Measurements from ENCODE around the gene TIAM2.

The TIAM2 gene

GRCh38 chr6:155235087-155235486 is 240.0 kb downstream of the TIAM2 start:
- DNase-seq (ENCODE audit: low read depth), result no peak

DNA sequence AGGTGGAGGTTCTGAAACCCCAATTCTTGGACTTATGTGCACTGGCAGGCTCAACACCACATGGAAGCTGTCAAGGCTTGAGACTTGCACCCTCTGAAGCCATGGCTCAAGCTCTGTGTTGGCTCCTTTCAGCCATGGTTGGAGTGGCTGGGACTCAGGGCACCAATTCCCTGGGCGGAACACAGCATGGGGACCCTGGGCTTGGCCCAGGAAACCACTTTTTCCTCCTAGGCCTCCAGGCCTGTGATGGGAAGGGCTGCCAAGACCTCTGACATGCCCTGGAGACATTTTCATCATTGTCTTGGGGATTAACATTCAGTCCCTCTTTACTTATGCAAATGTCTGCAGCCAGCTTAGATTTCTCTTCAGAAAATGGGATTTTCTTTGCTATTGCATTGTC is 242.5 kb downstream of the TIAM2 start:
- no peak for DNase-seq (ENCODE audit: low read depth)

- DNase-seq (ENCODE audit: low read depth), result no peak
Measured at GRCh38 chr6:155240905-155241600, 245.9 kb downstream of the TIAM2 start.

GRCh38 chr6:155241966-155242365 is 246.9 kb downstream of the TIAM2 start:
- no peak for DNase-seq (ENCODE audit: low read depth)

- DNase-seq (ENCODE audit: low read depth), result no peak
Measured at GRCh38 chr6:155244434-155244833, 249.3 kb downstream of the TIAM2 start.

- no peak for DNase-seq (ENCODE audit: low read depth)
Measured at GRCh38 chr6:155245193-155245592, 250.1 kb downstream of the TIAM2 start.

GRCh38 chr6:155245831-155246230 is 250.7 kb downstream of the TIAM2 start:
- no peak for DNase-seq (ENCODE audit: low read depth)

DNA sequence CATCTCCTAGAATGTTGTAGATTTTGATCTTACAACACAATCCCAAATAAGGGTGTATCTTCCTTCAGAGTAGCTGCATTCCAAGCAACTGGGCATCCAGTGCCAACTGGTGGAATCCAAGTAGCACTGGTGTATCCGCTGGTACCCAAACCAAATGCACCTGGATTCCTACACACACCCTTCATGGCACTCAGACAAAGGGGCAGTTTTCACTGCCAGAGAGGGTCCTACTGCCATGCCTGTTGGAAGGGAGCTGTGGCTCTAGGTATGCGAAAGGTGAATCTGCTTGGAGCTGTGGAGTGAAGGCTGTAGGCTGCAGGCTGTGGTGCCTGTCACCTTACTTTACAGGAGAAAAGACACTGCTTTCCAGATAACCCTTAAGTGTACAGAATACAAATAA is 251.7 kb downstream of the TIAM2 start:
- DNase-seq (ENCODE audit: low read depth), result no peak

GRCh38 chr6:155247618-155248007 is 252.5 kb downstream of the TIAM2 start:
- no peak for DNase-seq (ENCODE audit: low read depth)

- no peak for DNase-seq (ENCODE audit: low read depth)
Measured at GRCh38 chr6:155248008-155249001, 253.2 kb downstream of the TIAM2 start.

- DNase-seq (ENCODE audit: low read depth), result no peak
Measured at GRCh38 chr6:155250701-155251381, 255.7 kb downstream of the TIAM2 start.

DNA sequence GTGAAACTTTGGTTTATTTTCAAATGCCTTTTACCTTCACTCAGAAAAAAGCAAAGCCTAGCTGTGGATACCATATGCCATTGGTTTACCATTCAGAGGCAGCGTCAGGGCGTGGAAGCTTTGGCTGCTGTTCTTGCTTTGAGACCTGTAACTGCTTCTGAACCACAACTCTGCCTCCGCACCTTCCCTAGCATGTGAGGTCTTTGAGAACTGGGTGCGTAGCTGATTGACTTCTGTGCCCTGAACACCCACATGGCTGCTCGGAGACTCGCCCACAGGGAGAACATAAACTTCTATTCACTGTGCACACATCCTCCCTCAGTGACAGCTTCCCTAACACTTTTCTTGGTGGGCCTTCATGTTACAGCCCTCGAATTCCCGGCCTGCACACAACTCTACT is 257.5 kb downstream of the TIAM2 start:
- DNase-seq (ENCODE audit: low read depth), result no peak

DNA sequence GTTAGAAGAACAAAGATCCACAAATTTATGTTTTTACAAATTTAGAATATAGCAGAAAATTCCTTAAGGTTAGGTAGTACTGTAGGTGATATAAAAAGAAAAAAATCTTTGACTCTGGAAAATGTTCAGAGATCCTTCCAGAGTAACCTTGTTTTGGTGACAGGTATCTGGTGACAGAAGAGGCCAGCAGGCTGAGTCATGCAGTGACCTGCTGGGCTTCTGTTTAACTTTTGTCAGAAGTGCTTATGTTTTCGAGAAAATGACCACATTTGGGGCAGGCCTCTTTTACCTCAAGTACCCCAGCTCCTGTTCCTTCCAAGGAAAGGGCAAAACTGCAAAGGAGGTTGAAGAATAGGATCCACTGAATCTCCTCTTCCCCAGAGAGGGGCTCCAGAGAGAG is 258.2 kb downstream of the TIAM2 start:
- DNase-seq (ENCODE audit: low read depth), result no peak

DNA sequence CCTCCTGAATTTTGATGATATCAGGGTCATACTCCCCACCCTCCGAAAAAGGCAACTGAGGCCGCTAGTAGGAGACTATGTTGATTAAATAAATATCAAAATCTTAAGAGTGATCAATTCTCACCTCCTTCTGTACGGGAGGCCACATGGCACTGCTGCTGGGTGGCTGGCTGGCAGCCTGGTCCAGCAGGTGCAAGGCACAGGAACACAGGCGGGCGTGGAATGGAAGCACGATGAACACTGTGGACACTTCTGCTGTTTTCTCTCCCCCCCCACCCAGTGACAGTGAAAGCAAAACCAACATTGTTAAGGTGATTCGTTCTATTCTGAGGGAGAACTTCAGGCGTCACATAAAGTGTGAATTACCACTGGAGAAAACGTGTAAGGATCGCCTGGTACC is 259.0 kb downstream of the TIAM2 start:
- no peak for DNase-seq (ENCODE audit: low read depth)

- DNase-seq (ENCODE audit: low read depth), result no peak
Measured at GRCh38 chr6:155256122-155256795, 261.1 kb downstream of the TIAM2 start.

GRCh38 chr6:155257796-155258195 is 262.7 kb downstream of the TIAM2 start:
- DNase-seq (ENCODE audit: low read depth), result no peak

- no peak for DNase-seq (ENCODE audit: low read depth)
Measured at GRCh38 chr6:155259204-155259603, 264.1 kb downstream of the TIAM2 start.

GRCh38 chr6:155259897-155260296 is 264.8 kb downstream of the TIAM2 start:
- DNase-seq (ENCODE audit: low read depth), result no peak

DNA sequence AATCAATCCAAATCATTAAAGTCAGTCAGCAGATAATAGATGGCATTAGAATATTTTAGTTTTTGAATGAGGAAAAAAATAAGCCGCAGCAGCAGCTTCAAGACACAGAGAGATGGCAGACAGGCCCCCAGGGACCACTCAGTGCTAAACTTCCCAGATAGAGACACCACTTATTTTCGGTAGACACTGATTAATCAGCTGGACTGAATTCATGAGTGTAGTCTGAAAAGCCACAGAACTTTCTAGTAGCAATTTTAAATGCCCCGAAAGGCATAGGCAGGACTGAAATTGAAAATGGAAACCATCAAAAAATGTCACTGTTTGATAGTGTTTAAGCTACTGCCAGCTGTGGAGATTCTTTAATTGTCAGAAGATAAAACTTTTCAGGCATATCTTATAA is 265.6 kb downstream of the TIAM2 start:
- no peak for DNase-seq (ENCODE audit: low read depth)

DNA sequence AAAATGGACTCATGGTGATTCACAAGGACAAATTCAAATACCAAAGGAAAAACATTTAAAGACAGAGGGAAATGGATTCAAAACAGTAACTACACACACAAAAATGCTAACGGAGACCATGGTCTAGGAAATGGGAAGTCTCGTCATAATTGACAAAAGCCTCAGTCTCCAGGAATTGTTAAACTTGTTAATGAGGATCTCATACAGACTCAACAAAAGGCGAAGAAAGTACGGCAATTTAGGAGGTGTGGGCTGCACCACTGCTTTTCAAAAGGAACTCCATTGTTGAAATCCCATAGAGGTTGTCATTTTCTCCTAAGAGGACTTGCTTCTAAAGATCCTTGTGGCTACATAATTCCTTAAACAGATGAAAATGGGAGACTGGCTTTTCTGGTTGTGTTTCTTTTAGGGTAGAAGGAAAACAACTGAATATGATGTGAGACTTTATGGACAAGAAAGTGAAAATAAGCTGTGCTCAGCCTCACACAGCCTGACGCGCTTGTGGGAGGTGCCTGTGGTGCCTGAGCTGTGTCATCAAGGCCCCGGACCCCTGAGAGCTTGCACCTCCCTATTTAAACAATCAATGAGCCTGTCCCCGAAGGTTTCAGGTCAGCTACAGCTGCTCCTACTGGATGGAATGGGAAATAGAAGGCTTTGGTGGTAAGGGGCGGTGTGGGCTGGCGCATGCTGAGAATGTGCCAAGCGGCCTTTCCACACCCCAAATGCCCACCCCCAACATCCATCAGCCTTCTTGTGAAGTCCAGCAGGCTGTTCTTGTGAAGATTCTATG is 266.2 kb downstream of the TIAM2 start:
- DNase-seq (ENCODE audit: low read depth), result no peak

- no peak for DNase-seq (ENCODE audit: low read depth)
Measured at GRCh38 chr6:155262655-155263054, 267.5 kb downstream of the TIAM2 start.

Data from stimulated activated CD8-positive, alpha-beta memory T cell treated with anti-CD3 and anti-CD28 coated beads, Interleukin-12 subunit alpha, Interleukin-12 subunit beta, amount 100 ng/mL, for 1 hour (primary cell).